ENCODE measurements around the gene KLHL4. TPM values are rescaled to one million over a fixed set of nuclear protein-coding genes. Genes with fewer than 3 reads are reported as not detected.
"Not testable (repeated sequence)": the region's sequence is repeated elsewhere in the genome, so short reads cannot be mapped to it uniquely, and the experiment has no call there.

The KLHL4 gene
- total RNA-seq, 1 experiment from 2014 or later, result 24.9 TPM

DNA sequence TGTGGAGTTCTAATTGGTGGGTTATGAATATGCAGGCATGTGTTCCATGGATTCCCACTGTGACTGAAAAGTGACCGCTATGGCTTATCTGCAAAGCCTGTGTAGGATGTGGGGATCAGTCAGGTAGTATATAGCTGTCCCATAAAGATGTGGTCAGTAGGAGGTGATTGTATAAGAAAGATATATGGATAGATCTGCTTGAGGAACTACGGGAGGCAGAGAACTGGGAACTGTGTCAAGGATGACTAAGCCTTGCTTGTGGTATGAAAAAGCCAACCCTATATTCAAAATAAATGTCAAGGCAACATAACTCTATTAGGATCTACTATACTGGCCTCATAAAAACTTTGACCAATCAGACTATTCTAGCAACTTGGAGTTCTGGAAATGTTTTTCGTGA, 185.2 kb downstream of the KLHL4 start:
- Histone ChIP-seq H3K27me3 (ENCODE audit: control insufficient read depth, insufficient read depth, low read length) (no peaks in the 10 kb centered on the region), H3K4me3 (ENCODE audit: insufficient read depth, low read depth, low read length) (no peak overlapping the region), H3K36me3 (replicated peaks; ENCODE audit: control insufficient read depth, insufficient read depth, low read length) (no peaks in the 10 kb centered on the region; the same call in 1 of the 2 replicates)
- no peak for DNase-seq

DNA sequence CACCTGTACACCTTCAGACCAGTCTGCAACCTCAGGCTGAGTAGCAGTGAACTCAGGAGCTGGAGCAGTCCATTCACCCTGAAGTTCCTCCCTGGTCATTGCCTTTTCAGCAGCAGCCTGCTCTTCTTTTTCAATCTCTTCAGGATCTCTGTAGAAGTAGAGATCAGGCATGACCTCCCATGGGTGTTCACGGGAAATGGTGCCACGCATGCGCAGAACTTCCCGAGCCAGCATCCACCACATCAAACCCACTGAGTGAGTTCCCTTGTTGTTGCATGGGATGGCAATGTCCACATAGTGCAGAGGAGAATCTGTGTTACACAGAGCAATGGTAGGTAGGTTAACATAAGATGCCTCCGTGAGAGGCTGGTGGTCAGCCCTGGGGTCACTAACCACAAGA, 185.9 kb downstream of the KLHL4 start:
- not testable (repeated sequence) for H3K36me3 ChIP-seq (replicated peaks; ENCODE audit: control insufficient read depth, insufficient read depth, low read length); H3K4me3 ChIP-seq (ENCODE audit: insufficient read depth, low read depth, low read length); H3K27me3 ChIP-seq (ENCODE audit: control insufficient read depth, insufficient read depth, low read length); DNase-seq

DNA sequence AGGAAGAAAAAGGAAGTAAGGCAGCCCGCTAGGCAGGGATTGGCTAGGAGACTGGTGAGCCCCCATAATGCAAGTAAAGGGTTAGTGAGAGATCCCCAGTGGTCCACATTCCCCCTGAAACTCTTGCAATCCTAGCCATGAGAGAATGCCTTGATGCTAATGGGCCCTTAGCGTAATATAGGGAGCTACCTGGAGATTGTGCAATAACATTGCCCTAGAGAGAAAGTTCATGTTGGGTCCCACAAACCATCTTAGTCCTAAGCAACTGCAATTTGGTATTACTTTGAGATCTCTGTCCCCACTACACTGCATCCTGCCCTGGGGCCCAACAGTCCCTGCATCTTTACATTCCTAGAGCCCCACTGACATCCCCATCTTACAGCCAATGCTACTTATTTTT, 188.5 kb downstream of the KLHL4 start:
- no peaks in the 10 kb centered on the region; the same call in 1 of the 2 replicates for H3K36me3 ChIP-seq (replicated peaks; ENCODE audit: control insufficient read depth, insufficient read depth, low read length)
- no peaks in the 10 kb centered on the region for H3K27me3 ChIP-seq (ENCODE audit: control insufficient read depth, insufficient read depth, low read length)

DNA sequence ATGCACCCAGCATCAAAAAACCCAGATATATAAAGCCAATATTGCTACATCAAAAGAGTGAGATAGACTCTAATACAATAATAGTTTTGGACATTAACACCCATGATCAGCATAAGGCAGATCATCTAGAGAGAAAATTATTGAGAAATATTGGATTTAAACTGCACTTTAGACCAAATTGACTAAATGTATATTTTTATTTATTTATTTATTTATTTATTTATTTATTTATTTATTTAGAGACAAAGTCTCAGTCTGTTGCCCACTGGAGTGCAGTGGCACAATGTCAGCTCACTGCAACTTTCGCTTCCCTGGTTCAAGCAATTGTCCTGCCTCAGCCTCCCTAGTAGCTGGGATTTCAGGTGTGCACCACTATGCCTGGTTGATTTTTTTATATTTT, 193.0 kb downstream of the KLHL4 start:
- no peaks in the 10 kb centered on the region; the same call in 1 of the 2 replicates for H3K36me3 ChIP-seq (replicated peaks; ENCODE audit: control insufficient read depth, insufficient read depth, low read length)
- no peaks in the 10 kb centered on the region for H3K27me3 ChIP-seq (ENCODE audit: control insufficient read depth, insufficient read depth, low read length)
- H3K4me3 ChIP-seq (ENCODE audit: insufficient read depth, low read depth, low read length), result no peak overlapping the region
- no peak for DNase-seq

More for the DNA sequence above, 188.5 kb downstream of the KLHL4 start:
- H3K4me3 ChIP-seq (ENCODE audit: insufficient read depth, low read depth, low read length), result no peak overlapping the region
- DNase-seq, result no peak

Data from H7 (cell line).